ENCODE measurements around the gene ANKLE2.

DNA sequence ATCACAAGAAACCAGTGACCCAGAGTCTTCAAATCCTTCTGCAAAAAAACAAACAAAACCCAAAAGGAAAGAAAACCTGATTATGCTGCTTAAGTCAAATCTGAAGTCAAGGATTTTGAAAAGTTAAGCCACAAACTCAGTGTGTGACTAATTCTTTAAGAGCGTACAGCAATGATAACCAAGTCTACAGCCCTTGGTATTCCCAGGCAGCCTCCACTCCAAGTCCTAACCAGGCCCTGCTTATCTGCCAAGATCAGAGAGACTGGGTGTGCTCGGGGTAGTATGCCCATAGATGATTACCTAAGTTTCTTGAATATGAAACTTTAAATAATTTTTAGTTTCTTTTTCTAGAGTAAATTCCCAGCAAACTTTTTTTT is 37.9 kb downstream of the ANKLE2 start:
- no peak for TF ChIP-seq ZNF785 (tag by site-specific recombination; IDR thresholded peaks at IDR 0.05)
- no peak for TF ChIP-seq YY1 (tag by site-specific recombination; IDR thresholded peaks at IDR 0.05)
- TF ChIP-seq KLF9 (tag by site-specific recombination; IDR thresholded peaks at IDR 0.05; ENCODE audit: low read depth), result no peak
- no peak for TF ChIP-seq CTCF (tag by site-specific recombination; IDR thresholded peaks at IDR 0.05)
- TF ChIP-seq REST (tag by site-specific recombination; IDR thresholded peaks at IDR 0.05), result no peak
